A549 (cell line): ENCODE data around the gene DGAT2.

Source experiments
- ESRRA ChIP-seq: fragments of 150-350 bp; IDR thresholded peaks from 2 replicates; pipeline ENCODE4 v1.6.1; 2014; ENCODE audit warnings: mild to moderate bottlenecking, low read length, borderline replicate concordance
- RNF2 ChIP-seq: fragments of 200-600 bp; sonication (generic); IDR thresholded peaks from 2 replicates; pipeline ENCODE4 v1.6.1; 2016; ENCODE audit warnings: low read depth, mild to moderate bottlenecking, antibody characterized with exemption, moderate library complexity, borderline replicate concordance
- TF ChIP-seq, protein P1 (sequence below): fragments of >200 bp; sonication (Bioruptor Twin); formaldehyde crosslinking; IDR thresholded peaks from 3 replicates; pipeline ENCODE4 v1.5.1; 2016

DNA sequence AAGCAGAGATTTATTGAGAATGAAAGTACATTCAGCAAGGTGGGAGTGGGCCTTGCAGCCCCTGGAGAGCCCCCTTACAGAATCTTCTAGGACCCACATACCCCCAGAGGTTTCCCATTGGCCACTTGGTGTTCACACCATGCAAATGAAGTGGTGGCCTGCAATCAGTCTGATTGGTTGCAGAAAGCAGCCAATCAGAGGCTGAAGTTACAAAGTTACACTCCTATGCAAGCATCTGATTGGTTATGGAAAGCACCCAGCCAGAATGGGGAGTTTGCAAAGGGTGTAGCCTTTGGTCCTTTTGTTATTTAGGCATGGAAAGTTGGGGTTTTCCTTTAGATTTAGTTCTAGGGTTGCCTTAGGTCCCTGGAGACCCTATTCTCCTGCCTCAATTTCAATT, 81.3 kb downstream of the DGAT2 start:
- TF ChIP-seq, protein P1, sequence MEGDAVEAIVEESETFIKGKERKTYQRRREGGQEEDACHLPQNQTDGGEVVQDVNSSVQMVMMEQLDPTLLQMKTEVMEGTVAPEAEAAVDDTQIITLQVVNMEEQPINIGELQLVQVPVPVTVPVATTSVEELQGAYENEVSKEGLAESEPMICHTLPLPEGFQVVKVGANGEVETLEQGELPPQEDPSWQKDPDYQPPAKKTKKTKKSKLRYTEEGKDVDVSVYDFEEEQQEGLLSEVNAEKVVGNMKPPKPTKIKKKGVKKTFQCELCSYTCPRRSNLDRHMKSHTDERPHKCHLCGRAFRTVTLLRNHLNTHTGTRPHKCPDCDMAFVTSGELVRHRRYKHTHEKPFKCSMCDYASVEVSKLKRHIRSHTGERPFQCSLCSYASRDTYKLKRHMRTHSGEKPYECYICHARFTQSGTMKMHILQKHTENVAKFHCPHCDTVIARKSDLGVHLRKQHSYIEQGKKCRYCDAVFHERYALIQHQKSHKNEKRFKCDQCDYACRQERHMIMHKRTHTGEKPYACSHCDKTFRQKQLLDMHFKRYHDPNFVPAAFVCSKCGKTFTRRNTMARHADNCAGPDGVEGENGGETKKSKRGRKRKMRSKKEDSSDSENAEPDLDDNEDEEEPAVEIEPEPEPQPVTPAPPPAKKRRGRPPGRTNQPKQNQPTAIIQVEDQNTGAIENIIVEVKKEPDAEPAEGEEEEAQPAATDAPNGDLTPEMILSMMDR: no peak
- TF ChIP-seq RNF2: no peak
- TF ChIP-seq ESRRA: no peak
